HepG2 (cell line): ENCODE data around the gene GPR15. TPM values are rescaled to one million over a fixed set of nuclear protein-coding genes. Genes with fewer than 3 reads are reported as not detected.

Experiments used
- ATAC-seq: fragments of 200-7000 bp; cut with Tn5 transposase; 3 replicates; pipeline ENCODE4 v1.9.1; 2020; ENCODE audit warnings: mild to moderate bottlenecking, moderate library complexity
- BruUV-seq: library from RNA; stranded (reverse); fragments of 400-500 nt; replicated peaks from 2 replicates; lab custom pipeline; 2021; lab: Mats Ljungman, UMichigan
- CTCF ChIA-PET: fragments of 300-600 bp; formaldehyde crosslinking; extraction: SDS; loops from one replicate; lab custom pipeline; 2021; ENCODE audit warnings: low total read pairs, inconsistent platforms, low intra/inter-chr PET ratio; lab: Yijun Ruan, JAX
- POLR2A ChIA-PET: fragments of 350-600 bp; sonication (Branson Sonifier 250); formaldehyde crosslinking; loops from one replicate; lab custom pipeline; 2020; ENCODE audit warnings: antibody characterized with exemption, inconsistent platforms; lab: Yijun Ruan, JAX
- DNase-seq: peaks from one replicate; pipeline ENCODE4 v3.0.0-alpha.2; 2015; ENCODE audit warnings: low spot score
- FAIRE-seq: peaks from 3 replicates; lab custom pipeline; 2011; peaks lifted over from hg19 to GRCh38; lab: Jason Lieb, UNC
- H2AFZ ChIP-seq: one replicate; pipeline ENCODE4 v1.6.1; 2011; ENCODE audit warnings: low read length, inconsistent platforms
- H3K27ac ChIP-seq: fragments of 300-600 bp; 3 replicates; pipeline ENCODE4 v1.8.0; 2011; ENCODE audit warnings: mixed run types, mild to moderate bottlenecking, mixed read lengths, low read length, inconsistent platforms; ENCODE audit not compliant: insufficient read depth; ENCODE audit errors: extremely low read length
- H3K27me3 ChIP-seq, 2 experiments: fragments of 200-600 bp in 1 of 2; 2 replicates in 1 of 2; 3 replicates in 1 of 2; pipeline versions ENCODE4 v1.6.0 to v1.8.0; 2011; ENCODE audit warnings: low read length in 2 of 2, mild to moderate bottlenecking in 2 of 2, moderate library complexity in 2 of 2, inconsistent platforms in 1 of 2; ENCODE audit not compliant: insufficient read depth in 2 of 2, control insufficient read depth in 1 of 2
- H3K36me3 ChIP-seq, 2 experiments: fragments of 200-600 bp in 1 of 2; replicated peaks in 1 of 2; 2 replicates in 1 of 2; 3 replicates in 1 of 2; pipeline versions ENCODE4 v1.5.1 to v1.8.0; 2011; ENCODE audit warnings: low read length in 2 of 2, inconsistent platforms in 1 of 2; ENCODE audit not compliant: insufficient read depth in 2 of 2, control insufficient read depth in 1 of 2
- H3K4me1 ChIP-seq: 2 replicates; pipeline ENCODE4 v1.5.1; 2012; ENCODE audit warnings: low read length, inconsistent platforms; ENCODE audit not compliant: insufficient read depth
- H3K4me2 ChIP-seq: 2 replicates; pipeline ENCODE4 v1.6.0; 2011; ENCODE audit warnings: low read depth, low read length, inconsistent platforms
- H3K4me3 ChIP-seq, 3 experiments: fragments of 200-600 bp in 1 of 3; sonication (generic), shearing (Covaris generic) in 1 of 3; replicated peaks in 1 of 3; 2 replicates each; pipeline ENCODE4 v1.5.1; 2011 to 2016; ENCODE audit warnings: low read length in 3 of 3, inconsistent platforms in 2 of 3, low read depth in 2 of 3, mild to moderate bottlenecking in 2 of 3, control low read depth in 1 of 3, mixed read lengths in 1 of 3; ENCODE audit not compliant: insufficient read depth in 1 of 3
- H3K79me2 ChIP-seq: one replicate; pipeline ENCODE4 v1.6.1; 2011; ENCODE audit warnings: low read length, inconsistent platforms; ENCODE audit not compliant: insufficient read depth
- H3K9ac ChIP-seq: 2 replicates; pipeline ENCODE4 v1.6.0; 2011; ENCODE audit warnings: mild to moderate bottlenecking, low read depth, low read length, inconsistent platforms; ENCODE audit not compliant: insufficient read depth
- H3K9me3 ChIP-seq: 2 replicates; pipeline ENCODE4 v1.5.1; 2012; ENCODE audit warnings: mild to moderate bottlenecking, low read length
- H4K20me1 ChIP-seq: 2 replicates; pipeline ENCODE4 v1.6.0; 2011; ENCODE audit warnings: inconsistent platforms, mild to moderate bottlenecking, low read length, moderate library complexity; ENCODE audit not compliant: insufficient read depth
- MBNL3 ChIP-seq: fragments of 250-450 bp; sonication (Bioruptor Pico); conservative IDR thresholded peaks from 2 replicates; pipeline ENCODE4 v1.8.0; 2022; ENCODE audit warnings: mild to moderate bottlenecking, inconsistent platforms
- ONECUT2 ChIP-seq: sonication (generic); formaldehyde crosslinking; IDR thresholded peaks from 2 replicates; pipeline ENCODE4 v1.4.0; 2020; ENCODE audit warnings: missing genetic modification reagents
- PRDM15 ChIP-seq: sonication (generic); formaldehyde crosslinking; IDR thresholded peaks from 2 replicates; pipeline ENCODE4 v1.4.0; 2020; ENCODE audit warnings: missing genetic modification reagents
- RARA ChIP-seq: IDR thresholded peaks from 2 replicates; pipeline ENCODE4 v1.6.1; 2016; ENCODE audit warnings: missing genetic modification reagents, missing compliant biosample characterization
- RFX1 ChIP-seq: fragments of 450-650 bp; IDR thresholded peaks from 2 replicates; pipeline ENCODE4 v1.6.1; 2017
- SSRP1 ChIP-seq: IDR thresholded peaks from 2 replicates; pipeline ENCODE4 v1.6.1; 2016; ENCODE audit warnings: control low read depth
- TSC22D2 ChIP-seq: sonication (generic); formaldehyde crosslinking; IDR thresholded peaks from 2 replicates; pipeline ENCODE4 v1.5.1; 2020; ENCODE audit warnings: missing genetic modification reagents, mild to moderate bottlenecking, borderline replicate concordance
- ZNF431 ChIP-seq: sonication (generic); formaldehyde crosslinking; IDR thresholded peaks from 2 replicates; pipeline ENCODE4 v1.9.0; 2022; ENCODE audit warnings: missing genetic modification reagents, low read depth, mild to moderate bottlenecking, borderline replicate concordance
- ZNF704 ChIP-seq: sonication (generic); formaldehyde crosslinking; IDR thresholded peaks from 2 replicates; pipeline ENCODE4 v1.8.1; 2023; ENCODE audit warnings: mild to moderate bottlenecking, inconsistent platforms, moderate library complexity, missing genetic modification reagents, borderline replicate concordance
- ZNF766 ChIP-seq: sonication (generic); formaldehyde crosslinking; IDR thresholded peaks from 2 replicates; pipeline ENCODE4 v1.5.0; 2020; ENCODE audit warnings: missing genetic modification reagents, borderline replicate concordance
- WGBS: methylation state at CpG from one replicate; pipeline ENCODE4 v1.1.6; 2017; ENCODE audit warnings: low lambda C conversion rate; 5-methylcytosine and 5-hydroxymethylcytosine counted together
- in situ Hi-C: cut with HindIII; loops from 2 replicates; pipeline ENCODE4 v1.10.0; 2017; ENCODE audit warnings: low pct_unique_long_range_greater_than_20kb; ENCODE audit not compliant: extremely low pct_ligation_motif_present
- intact Hi-C: fragments of 100-400 bp; cut with micrococcal nuclease; formaldehyde crosslinking; loops from one replicate; pipeline ENCODE4 v1.10.0; 2022; ENCODE audit not compliant: unreplicated experiment
- polyA plus RNA-seq, 8 experiments: library from polyadenylated mRNA; depleted of rRNA in 3 of 8; stranded (reverse) in 7 of 8; unstranded in 1 of 8; fragments of >200 nt; fragmentation: Illumina TruSeq in 4 of 8; extraction: Trizol in 4 of 8; gene quantifications; 2 replicates each; pipeline versions ENCODE4 v1.2.1 to v1.2.3, GENCODE V29; 2011 to 2016; ENCODE audit warnings: low read depth in 4 of 8, missing spikeins in 1 of 8, mixed read lengths in 1 of 8; ENCODE audit not compliant: insufficient read depth in 1 of 8
- total RNA-seq, 5 experiments: library from RNA; depleted of rRNA; stranded (reverse); fragments of >200 nt; fragmentation: Illumina TruSeq; extraction: Trizol; gene quantifications; 2 replicates each; pipeline ENCODE4 v1.2.3, GENCODE V29; 2016; ENCODE audit warnings: low read depth in 1 of 5
- TF ChIP-seq, protein P1 (sequence below), 2 experiments: IDR thresholded peaks; 2 replicates each; pipeline ENCODE4 v1.6.1; 2011 to 2012; ENCODE audit warnings: low read length in 2 of 2, borderline replicate concordance in 1 of 2, low read depth in 1 of 2, mild to moderate bottlenecking in 1 of 2, moderate library complexity in 1 of 2
- TF ChIP-seq, protein P2 (sequence below): sonication (generic); formaldehyde crosslinking; IDR thresholded peaks from 2 replicates; pipeline ENCODE4 v1.4.0; 2020; ENCODE audit warnings: low read depth, mild to moderate bottlenecking, missing genetic modification reagents
- TF ChIP-seq, protein P3 (sequence below): sonication (generic); formaldehyde crosslinking; IDR thresholded peaks from 2 replicates; pipeline ENCODE4 v1.5.1; 2020; ENCODE audit warnings: mild to moderate bottlenecking, missing genetic modification reagents, borderline replicate concordance

GPR15 gene
- total and polyA plus RNA-seq, 2 of the 13 experiments (the other 11 are each of a cell fraction or from before 2014, with no cell fraction given): not detected

GRCh38 chr3:98513091-98513511 is 18.7 kb upstream of the GPR15 start:
- no peak overlapping the region for H3K4me2 ChIP-seq
- H3K4me3 ChIP-seq: no peak overlapping the region
- no peak overlapping the region for H3K27ac ChIP-seq
- no TSS peak for BruUV-seq
- H2AFZ ChIP-seq: no peak overlapping the region
- H3K36me3 ChIP-seq: peaks cover 2 to 13% of the 10 kb centered on the region in 2 experiments; a peak in 3 of 5 replicates
- CTCF ChIA-PET: no interaction called here
- no peak overlapping the region for H3K9ac ChIP-seq
- no peaks in the 10 kb centered on the region for H3K79me2 ChIP-seq
- POLR2A ChIA-PET: interaction anchor here (1.1 kb wide), 1 partner anchor 10 kb away, joined by 3 read pairs; the partner anchor contains the start of gene CLDND1
- DNase-seq (no peak), ATAC-seq (no peak), FAIRE-seq (no peak)
- in situ Hi-C loops (no loop called here), intact Hi-C loops (no loop called here)
- H3K27me3 ChIP-seq: no peaks in the 10 kb centered on the region
- no peaks in the 10 kb centered on the region for H3K4me1 ChIP-seq
- 82% methylated on average over 4 of the region's 4 CpGs for WGBS
- H4K20me1 ChIP-seq: no peaks in the 10 kb centered on the region
- no peaks in the 10 kb centered on the region for H3K9me3 ChIP-seq
- TF ChIP-seq TSC22D2 (no peak), RFX1 (no peak), MBNL3 (no peak), PRDM15 (CRISPR knock-in tag) (no peak), ZNF766 (no peak), RARA (CRISPR knock-in tag) (no peak), ZNF704 (CRISPR knock-in tag) (no peak), ONECUT2 (no peak), SSRP1 (CRISPR knock-in tag) (no peak), ZNF431 (CRISPR knock-in tag) (no peak)
- TF ChIP-seq, protein P1, sequence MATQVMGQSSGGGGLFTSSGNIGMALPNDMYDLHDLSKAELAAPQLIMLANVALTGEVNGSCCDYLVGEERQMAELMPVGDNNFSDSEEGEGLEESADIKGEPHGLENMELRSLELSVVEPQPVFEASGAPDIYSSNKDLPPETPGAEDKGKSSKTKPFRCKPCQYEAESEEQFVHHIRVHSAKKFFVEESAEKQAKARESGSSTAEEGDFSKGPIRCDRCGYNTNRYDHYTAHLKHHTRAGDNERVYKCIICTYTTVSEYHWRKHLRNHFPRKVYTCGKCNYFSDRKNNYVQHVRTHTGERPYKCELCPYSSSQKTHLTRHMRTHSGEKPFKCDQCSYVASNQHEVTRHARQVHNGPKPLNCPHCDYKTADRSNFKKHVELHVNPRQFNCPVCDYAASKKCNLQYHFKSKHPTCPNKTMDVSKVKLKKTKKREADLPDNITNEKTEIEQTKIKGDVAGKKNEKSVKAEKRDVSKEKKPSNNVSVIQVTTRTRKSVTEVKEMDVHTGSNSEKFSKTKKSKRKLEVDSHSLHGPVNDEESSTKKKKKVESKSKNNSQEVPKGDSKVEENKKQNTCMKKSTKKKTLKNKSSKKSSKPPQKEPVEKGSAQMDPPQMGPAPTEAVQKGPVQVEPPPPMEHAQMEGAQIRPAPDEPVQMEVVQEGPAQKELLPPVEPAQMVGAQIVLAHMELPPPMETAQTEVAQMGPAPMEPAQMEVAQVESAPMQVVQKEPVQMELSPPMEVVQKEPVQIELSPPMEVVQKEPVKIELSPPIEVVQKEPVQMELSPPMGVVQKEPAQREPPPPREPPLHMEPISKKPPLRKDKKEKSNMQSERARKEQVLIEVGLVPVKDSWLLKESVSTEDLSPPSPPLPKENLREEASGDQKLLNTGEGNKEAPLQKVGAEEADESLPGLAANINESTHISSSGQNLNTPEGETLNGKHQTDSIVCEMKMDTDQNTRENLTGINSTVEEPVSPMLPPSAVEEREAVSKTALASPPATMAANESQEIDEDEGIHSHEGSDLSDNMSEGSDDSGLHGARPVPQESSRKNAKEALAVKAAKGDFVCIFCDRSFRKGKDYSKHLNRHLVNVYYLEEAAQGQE (IDR thresholded peaks at IDR 0.05; ENCODE audit: borderline replicate concordance in 1 of 2, low read depth in 1 of 2, low read length in 2 of 2): no peak
- TF ChIP-seq, protein P2, sequence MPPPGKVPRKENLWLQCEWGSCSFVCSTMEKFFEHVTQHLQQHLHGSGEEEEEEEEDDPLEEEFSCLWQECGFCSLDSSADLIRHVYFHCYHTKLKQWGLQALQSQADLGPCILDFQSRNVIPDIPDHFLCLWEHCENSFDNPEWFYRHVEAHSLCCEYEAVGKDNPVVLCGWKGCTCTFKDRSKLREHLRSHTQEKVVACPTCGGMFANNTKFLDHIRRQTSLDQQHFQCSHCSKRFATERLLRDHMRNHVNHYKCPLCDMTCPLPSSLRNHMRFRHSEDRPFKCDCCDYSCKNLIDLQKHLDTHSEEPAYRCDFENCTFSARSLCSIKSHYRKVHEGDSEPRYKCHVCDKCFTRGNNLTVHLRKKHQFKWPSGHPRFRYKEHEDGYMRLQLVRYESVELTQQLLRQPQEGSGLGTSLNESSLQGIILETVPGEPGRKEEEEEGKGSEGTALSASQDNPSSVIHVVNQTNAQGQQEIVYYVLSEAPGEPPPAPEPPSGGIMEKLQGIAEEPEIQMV (CRISPR knock-in tag): no peak
- TF ChIP-seq, protein P3, sequence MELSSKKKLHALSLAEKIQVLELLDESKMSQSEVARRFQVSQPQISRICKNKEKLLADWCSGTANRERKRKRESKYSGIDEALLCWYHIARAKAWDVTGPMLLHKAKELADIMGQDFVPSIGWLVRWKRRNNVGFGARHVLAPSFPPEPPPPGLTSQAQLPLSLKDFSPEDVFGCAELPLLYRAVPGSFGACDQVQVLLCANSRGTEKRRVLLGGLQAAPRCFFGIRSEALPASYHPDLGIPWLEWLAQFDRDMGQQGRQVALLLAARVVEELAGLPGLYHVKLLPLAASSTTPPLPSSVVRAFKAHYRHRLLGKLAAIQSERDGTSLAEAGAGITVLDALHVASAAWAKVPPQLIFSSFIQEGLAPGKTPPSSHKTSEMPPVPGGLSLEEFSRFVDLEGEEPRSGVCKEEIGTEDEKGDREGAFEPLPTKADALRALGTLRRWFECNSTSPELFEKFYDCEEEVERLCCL (CRISPR knock-in tag): no peak
